MCF 10A (cell line): ENCODE results near the gene COL5A3. TPM values are rescaled to one million over a fixed set of nuclear protein-coding genes. Genes with fewer than 3 reads are reported as not detected.

Experiments
- BruUV-seq: library from RNA; stranded (reverse); fragments of 400-500 nt; replicated peaks from 2 replicates; lab custom pipeline; 2021; lab: Mats Ljungman, UMichigan
- CTCF ChIA-PET: fragments of 300-600 bp; sonication (Branson Sonifier 250); formaldehyde crosslinking; extraction: SDS; loops from one replicate; lab custom pipeline; 2021; ENCODE audit warnings: antibody characterized with exemption, inconsistent platforms; lab: Yijun Ruan, JAX
- POLR2A ChIA-PET: fragments of 300-600, 350-650 bp; sonication (Branson Sonifier 250); formaldehyde crosslinking; extraction: SDS; loops from one replicate; lab custom pipeline; 2020; ENCODE audit warnings: antibody characterized with exemption, inconsistent platforms; lab: Yijun Ruan, JAX
- DNase-seq: peaks from one replicate; pipeline ENCODE4 v3.0.0-alpha.2; 2018; ENCODE audit not compliant: unreplicated experiment
- H3K27ac Mint-ChIP-seq: one replicate; pipeline ENCODE4 v1.8.0; 2022; ENCODE audit warnings: mild to moderate bottlenecking, low read depth, mixed read lengths; ENCODE audit not compliant: unreplicated experiment
- H3K27me3 Mint-ChIP-seq: one replicate; pipeline ENCODE4 v1.8.0; 2022; ENCODE audit warnings: mixed read lengths; ENCODE audit not compliant: insufficient read depth, unreplicated experiment
- H3K36me3 Mint-ChIP-seq: one replicate; pipeline ENCODE4 v1.8.0; 2022; ENCODE audit warnings: mild to moderate bottlenecking, moderate library complexity, mixed read lengths; ENCODE audit not compliant: insufficient read depth, unreplicated experiment
- H3K4me1 Mint-ChIP-seq: one replicate; pipeline ENCODE4 v1.8.0; 2022; ENCODE audit warnings: mixed read lengths; ENCODE audit not compliant: insufficient read depth, unreplicated experiment
- H3K4me3 Mint-ChIP-seq: one replicate; pipeline ENCODE4 v1.8.0; 2022; ENCODE audit warnings: mild to moderate bottlenecking, moderate library complexity, mixed read lengths; ENCODE audit not compliant: unreplicated experiment
- H3K9me3 Mint-ChIP-seq: one replicate; pipeline ENCODE4 v1.8.0; 2022; ENCODE audit warnings: mixed read lengths; ENCODE audit not compliant: unreplicated experiment
- CTCF ChIP-seq: fragments of 200-600 bp; IDR thresholded peaks from one replicate; pipeline ENCODE4 v1.8.0; 2022; ENCODE audit warnings: antibody characterized with exemption, mild to moderate bottlenecking; ENCODE audit not compliant: unreplicated experiment
- intact Hi-C: fragments of 100-400 bp; cut with micrococcal nuclease; formaldehyde crosslinking; loops from 2 replicates; pipeline ENCODE4 v1.14.1; 2022
- total RNA-seq: library from RNA; stranded (reverse); gene quantifications from 2 replicates; pipeline ENCODE4 v1.2.3, GENCODE V29; 2022

Gene COL5A3
- total RNA-seq, 1 experiment from 2014 or later = 1.5 TPM

- ChIA-PET POLR2A (no interaction called here), CTCF (interaction anchor here (0.6 kb wide), 2 partner anchors 36 to 241 kb away, joined by 3 to 4 read pairs; no protein-coding TSS in a partner anchor)
- no peak for TF ChIP-seq CTCF
- DNase-seq = no peak
- Mint-ChIP-seq H3K27me3 (peaks cover 42% of the 10 kb centered on the region), H3K9me3 (no peaks in the 10 kb centered on the region), H3K36me3 (no peaks in the 10 kb centered on the region), H3K27ac (no peak overlapping the region), H3K4me1 (peaks cover 20% of the 10 kb centered on the region), H3K4me3 (no peak overlapping the region)
- no TSS peak for BruUV-seq
- intact Hi-C loops = no loop called here
Observed at GRCh38 chr19:10006335-10006708, 4.0 kb downstream of the COL5A3 start.

- Mint-ChIP-seq H3K4me1 (peaks cover 20% of the 10 kb centered on the region), H3K9me3 (no peaks in the 10 kb centered on the region), H3K27me3 (peaks cover 37% of the 10 kb centered on the region), H3K4me3 (no peak overlapping the region), H3K27ac (no peak overlapping the region), H3K36me3 (no peaks in the 10 kb centered on the region)
- no peak for DNase-seq
- no TSS peak for BruUV-seq
- ChIA-PET POLR2A (no interaction called here), CTCF (interaction anchor here (0.6 to 1.7 kb wide), 6 partner anchors 22 to 575 kb away, joined by 3 to 6 read pairs (median 4); no protein-coding TSS in a partner anchor)
- intact Hi-C loops = no loop called here
- no peak for TF ChIP-seq CTCF
Observed at GRCh38 chr19:10005632-10006334, 4.5 kb downstream of the COL5A3 start.

- Mint-ChIP-seq H3K27ac (no peak overlapping the region), H3K4me3 (no peak overlapping the region), H3K27me3 (peaks cover 37% of the 10 kb centered on the region), H3K36me3 (no peaks in the 10 kb centered on the region), H3K9me3 (no peaks in the 10 kb centered on the region), H3K4me1 (peaks cover 21% of the 10 kb centered on the region)
- no peak for DNase-seq
- BruUV-seq = no TSS peak
- ChIA-PET CTCF (interaction anchor here (0.7 to 1.7 kb wide), 3 partner anchors 21 to 72 kb away, joined by 3 to 6 read pairs (median 5); no protein-coding TSS in a partner anchor), POLR2A (interaction anchor here (0.7 kb wide), 1 partner anchor 241 kb away, joined by 3 read pairs; no protein-coding TSS in a partner anchor)
- intact Hi-C loops = no loop called here
- no peak for TF ChIP-seq CTCF
Observed at GRCh38 chr19:10004617-10005016, 5.7 kb downstream of the COL5A3 start.

- H3K27ac Mint-ChIP-seq = no peak overlapping the region
- H3K36me3 Mint-ChIP-seq = no peaks in the 10 kb centered on the region
- CTCF ChIA-PET = interaction anchor here (0.6 kb wide), 1 partner anchor 124 kb away, joined by 3 read pairs; no protein-coding TSS in a partner anchor
- TF ChIP-seq CTCF = no peak
- intact Hi-C loops = no loop called here
- POLR2A ChIA-PET = no interaction called here
- peaks cover 37% of the 10 kb centered on the region for H3K27me3 Mint-ChIP-seq
- no peak for DNase-seq
- H3K4me3 Mint-ChIP-seq = no peak overlapping the region
- no TSS peak for BruUV-seq
- H3K9me3 Mint-ChIP-seq = no peaks in the 10 kb centered on the region
- peaks cover 9% of the 10 kb centered on the region for H3K4me1 Mint-ChIP-seq
Observed at GRCh38 chr19:10003271-10003670, 7.0 kb downstream of the COL5A3 start.
